Fibroblast of lung (primary cell): ENCODE results near the gene GSG1L.

Experiments
- CTCF ChIP-seq, 2 donors: IDR thresholded peaks in 1 of 2; conservative IDR thresholded peaks in 1 of 2; 1 replicate in 1 of 2; 2 replicates in 1 of 2; pipeline ENCODE4 v1.5.1; 2011 to 2012; ENCODE audit warnings: low read length in 2 of 2, control low read depth in 1 of 2, inconsistent platforms in 1 of 2, low read depth in 1 of 2, mild to moderate bottlenecking in 1 of 2
- EZH2 ChIP-seq: IDR thresholded peaks from 2 replicates; pipeline ENCODE4 v1.5.1; 2012; ENCODE audit warnings: low read length, control low read depth, mild to moderate bottlenecking; ENCODE audit errors: missing control alignments

GRCh38 chr16:27777527-27777926 is 286.0 kb downstream of the GSG1L start:
- TF ChIP-seq CTCF (conservative IDR thresholded peaks at IDR 0.05 in 1 of 2, IDR thresholded peaks at IDR 0.05 in 1 of 2; ENCODE audit: low read depth in 1 of 2, low read length in 2 of 2), result no peak
- TF ChIP-seq EZH2, result no peak
